Measurements from ENCODE around the gene TUBGCP2.
A peak's percentile ranks its signal among the peaks of the same experiment; 100 is the strongest.
"Not testable (repeated sequence)": the region's sequence is repeated elsewhere in the genome, so short reads cannot be mapped to it uniquely, and the experiment has no call there.

Gene TUBGCP2

DNA sequence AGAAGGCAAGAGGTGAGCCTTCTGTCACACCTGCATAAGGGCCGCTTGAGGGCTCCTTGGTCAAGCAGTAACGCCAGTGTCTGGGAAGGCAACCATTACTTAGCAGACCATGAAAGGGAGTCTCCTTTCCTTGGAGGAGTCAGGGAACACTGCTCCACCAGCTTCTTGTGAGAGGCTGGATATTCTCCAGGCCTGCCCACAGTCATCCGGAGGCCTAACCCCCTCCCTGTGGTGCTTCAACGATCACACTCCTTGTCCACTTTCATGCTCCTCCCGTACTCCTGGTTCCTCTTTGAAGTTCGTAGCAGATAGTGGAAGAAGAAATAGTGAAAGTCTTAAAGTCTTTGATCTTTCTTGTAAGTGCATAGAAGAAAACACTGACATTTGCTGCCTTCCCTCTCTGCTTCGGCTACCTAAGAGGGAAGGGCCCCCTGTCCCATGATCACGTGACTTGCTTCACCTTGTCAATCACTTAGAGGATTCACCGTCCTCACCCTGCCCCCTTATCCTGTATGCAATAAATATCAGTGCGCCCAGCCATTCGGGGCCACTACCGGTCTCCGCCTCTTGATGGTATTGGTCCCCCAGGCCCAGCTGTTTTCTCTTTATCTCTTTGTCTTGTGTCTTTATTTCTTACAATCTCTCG is 13.5 kb upstream of the TUBGCP2 start:
- not testable (repeated sequence) for DNase-seq

GRCh38 chr10:133320852-133321422 is 12.3 kb upstream of the TUBGCP2 start:
- DNase-seq: not testable (repeated sequence)

DNA sequence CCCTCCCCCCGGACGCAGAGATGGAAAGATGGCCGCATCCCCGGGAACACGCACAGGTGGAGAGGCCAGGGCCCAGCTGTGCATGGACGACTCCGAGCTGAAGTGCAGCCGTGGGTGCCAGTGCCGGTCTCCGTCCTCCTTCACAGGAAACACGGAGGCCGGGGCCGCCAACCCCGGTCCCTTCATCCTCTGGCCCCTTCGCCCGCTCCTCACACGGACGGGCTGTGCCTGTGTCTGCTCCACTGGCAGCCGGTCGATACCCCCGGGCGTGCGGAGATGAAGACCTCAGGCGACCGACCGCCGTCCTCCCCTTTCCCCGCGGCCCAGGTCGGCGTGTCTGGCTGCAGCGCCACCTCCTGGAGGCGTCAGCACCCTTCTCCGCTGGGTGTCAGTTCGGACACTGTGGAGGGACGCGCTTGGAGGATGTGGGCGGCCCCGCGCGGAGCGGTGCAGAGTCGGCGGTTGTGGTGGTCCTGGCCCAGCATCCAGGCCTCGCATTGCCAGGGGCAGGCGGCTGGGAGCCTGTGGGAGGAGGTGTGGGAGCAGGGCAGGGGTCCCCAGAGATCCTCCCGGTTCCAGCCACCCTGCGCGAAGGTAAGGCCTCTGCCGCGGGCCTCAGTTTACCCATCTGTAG is 9.9 kb upstream of the TUBGCP2 start:
- peak; percentile 86 for DNase-seq

DNA sequence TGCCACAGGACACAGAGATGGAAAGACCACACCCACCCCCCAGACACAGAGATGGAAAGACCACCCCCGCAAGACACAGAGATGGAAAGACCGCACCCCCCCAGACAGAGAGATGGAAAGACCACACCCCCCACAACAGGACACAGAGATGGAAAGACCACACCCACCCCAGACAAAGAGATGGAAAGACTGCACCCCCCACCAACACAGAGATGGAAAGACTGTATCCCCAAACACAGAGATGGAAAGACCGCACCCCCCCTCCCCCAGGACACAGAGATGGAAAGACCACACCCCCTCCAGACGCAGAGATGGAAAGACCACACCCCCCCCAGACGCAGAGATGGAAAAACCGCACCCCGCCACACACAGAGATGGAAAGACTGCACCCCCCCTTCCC is 8.1 kb upstream of the TUBGCP2 start:
- no peak for DNase-seq

DNA sequence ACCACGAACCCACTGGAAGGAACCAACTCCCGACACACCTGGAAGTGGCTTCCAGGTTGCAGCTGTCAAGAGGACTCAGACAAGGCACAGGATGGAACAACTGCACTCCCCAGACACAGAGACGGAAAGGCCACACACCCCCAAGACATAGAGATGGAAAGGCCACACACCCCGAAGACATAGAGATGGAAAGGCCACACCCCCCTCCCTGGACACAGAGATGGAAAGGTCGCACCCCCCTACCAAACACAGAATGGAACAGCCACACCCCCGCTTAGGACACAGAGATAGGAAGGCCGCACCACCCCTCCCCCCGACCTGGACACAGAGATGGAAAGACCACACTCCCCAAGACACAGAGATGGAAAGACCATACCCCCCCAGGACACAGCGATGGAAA is 7.6 kb upstream of the TUBGCP2 start:
- DNase-seq: no peak

GRCh38 chr10:133315847-133316246 is 7.2 kb upstream of the TUBGCP2 start:
- DNase-seq: peak; percentile 30

GRCh38 chr10:133314911-133315310 is 6.2 kb upstream of the TUBGCP2 start:
- DNase-seq: no peak

DNA sequence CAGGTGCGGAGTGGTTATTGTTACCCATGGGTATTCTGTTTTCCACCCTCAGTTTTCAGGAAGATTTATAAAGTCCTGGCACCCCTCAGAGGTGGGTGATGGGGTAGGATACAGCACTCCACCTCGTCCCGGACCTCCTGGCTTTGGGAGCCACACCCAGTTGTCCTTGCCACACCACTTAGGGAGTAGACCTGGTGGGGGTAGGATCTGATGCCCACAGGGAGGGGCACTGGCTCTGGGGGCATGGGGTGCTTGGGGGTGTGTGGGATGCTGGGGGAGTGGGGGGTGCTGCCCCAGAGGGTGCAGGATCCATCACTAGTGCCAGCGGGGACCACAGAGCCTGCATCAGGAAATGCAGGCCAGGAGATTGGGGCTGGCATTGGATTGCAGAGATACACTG is 4.5 kb upstream of the TUBGCP2 start:
- no peak for DNase-seq

GRCh38 chr10:133312769-133313145 is 4.1 kb upstream of the TUBGCP2 start:
- no peak for DNase-seq

DNA sequence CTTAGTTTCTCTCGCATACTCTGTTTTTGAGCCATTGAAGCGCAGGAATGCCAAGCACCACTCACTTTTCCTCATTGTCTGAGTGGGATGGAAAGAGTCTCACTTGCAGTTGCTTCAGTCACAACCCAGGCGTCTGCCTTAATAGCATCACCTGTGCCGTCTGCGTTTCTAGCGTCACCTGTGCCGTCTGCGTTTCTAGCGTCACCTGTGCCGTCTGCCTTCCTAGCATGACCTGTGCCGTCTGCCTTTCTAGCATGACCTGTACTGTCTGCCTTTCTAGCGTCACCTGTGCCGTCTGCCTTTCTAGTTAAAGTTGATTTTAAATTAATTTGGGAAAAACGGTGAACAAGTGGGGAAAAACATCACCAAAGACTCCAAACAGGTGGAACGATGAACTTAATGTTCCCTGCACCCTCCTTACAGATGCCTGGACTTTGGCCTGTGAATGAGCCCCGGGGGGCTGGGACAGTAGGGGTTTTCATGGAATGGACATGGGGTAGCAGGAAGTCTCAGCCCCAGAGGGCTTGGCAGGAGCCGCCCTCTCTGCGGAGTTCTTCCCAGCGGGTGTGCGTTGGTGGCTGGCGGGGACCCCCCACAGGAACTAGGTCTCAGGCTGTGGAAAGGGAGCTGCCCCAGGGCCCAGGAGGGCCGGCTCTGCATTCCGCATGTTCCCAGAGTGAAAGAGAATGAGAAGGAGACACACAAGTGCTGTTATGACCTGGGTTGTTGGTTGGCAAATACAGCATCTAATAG is 3.5 kb upstream of the TUBGCP2 start:
- DNase-seq: no peak

DNA sequence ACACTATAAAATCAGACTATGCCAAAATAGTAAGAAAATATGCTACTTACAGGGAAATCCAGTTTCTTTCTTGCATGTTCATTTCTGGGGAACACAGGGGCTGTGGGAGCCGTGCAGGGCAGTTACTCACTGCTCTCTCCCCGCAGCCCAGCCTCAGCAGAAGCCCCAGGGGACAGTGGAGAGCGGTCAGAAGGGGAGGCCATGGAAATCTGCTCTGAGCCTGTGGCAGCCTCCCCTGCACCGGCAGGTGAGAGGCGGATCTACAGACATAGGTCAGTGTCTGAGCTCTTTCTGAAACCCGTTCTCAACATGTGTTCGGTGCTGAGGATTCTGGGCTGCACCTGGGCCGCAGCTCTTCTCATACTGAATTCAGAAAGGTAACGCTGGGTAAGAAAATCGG is 2.9 kb upstream of the TUBGCP2 start:
- DNase-seq: no peak

GRCh38 chr10:133310789-133311188 is 2.1 kb upstream of the TUBGCP2 start:
- no peak for DNase-seq

GRCh38 chr10:133310399-133310755 is 1.7 kb upstream of the TUBGCP2 start:
- no peak for DNase-seq

DNA sequence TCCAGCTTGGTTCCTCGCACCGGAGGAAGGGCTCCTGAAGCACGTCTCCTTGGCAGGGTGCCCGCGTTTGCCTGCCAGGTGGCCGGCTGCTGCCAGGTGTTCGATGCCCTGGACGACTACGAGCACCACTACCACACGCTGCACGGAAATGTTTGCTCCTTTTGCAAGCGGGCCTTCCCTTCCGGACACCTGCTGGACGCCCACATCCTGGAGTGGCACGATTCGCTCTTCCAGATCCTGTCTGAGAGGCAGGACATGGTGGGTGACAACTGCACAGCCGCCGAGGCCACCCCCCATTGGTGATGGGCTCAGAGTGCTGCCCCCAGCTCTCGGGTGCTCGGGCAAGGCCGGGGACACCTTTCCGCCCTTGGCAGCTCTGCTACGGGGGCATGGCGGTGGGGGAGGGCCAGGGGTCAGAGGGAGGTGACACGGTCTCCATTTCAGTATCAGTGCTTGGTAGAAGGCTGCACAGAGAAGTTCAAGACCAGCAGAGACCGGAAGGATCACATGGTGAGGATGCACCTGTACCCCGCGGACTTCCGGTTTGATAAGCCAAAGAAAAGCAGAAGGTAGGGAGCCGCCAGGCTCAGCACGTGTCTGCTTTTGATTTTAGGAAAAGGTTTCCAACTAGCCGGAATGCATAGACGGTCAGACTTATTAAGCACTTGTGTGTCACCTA is 1.2 kb upstream of the TUBGCP2 start:
- DNase-seq: no peak

DNA sequence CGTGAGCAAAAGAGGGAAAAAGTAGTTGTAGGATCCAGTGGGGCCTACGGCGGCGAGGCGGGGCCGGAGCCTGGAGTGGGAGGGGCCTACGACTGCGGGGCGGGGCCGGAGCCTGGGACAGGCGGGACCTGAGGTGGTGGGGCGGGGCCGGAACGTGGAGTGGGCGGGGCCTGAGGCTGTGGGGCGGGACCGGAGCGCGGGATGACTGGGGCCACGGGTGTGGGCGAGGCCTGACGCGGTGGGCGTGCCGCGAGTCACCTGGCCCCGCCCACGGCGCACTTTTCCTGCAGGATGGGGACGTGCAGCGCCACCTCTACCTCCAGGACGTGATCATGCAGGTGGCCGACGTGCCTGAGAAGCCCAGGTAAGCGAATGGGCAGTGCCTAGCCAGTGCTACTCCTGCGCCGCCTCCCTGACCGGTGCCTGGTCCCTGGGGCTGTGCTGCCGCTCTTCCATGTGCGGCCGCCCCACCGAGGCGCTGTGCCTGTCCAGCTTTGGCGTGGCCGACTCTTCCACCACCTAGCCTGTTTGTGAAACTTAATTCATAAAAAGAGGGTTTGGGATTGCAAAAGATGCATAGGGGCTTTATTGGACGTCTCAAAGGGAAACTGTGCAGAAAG is 538 bp upstream of the TUBGCP2 start:
- DNase-seq: peak; percentile 92

GRCh38 chr10:133307776-133308420 is 774 bp downstream of the TUBGCP2 start:
- peak; percentile 84 for DNase-seq

DNA sequence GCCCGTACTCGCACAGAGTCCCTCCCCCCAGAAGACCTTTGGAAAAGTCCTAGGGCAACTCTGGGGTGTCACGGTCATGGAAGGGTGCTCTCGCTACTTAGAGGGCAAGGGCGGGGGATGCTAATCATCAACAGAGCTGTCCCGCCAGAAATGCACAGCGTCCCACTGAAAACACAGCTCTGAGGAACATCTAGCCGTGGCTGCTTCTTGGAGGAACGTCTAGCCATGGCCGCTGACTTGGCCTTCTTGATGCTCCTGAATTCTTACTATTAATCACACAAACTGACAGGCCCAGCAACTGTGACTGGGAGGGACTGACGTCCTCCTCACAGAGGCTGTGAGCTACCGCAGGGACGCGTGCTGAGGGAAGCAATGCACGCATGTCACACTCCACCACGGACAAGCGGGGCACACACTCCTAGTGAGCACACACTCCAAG is 1.7 kb downstream of the TUBGCP2 start:
- DNase-seq: no peak

DNA sequence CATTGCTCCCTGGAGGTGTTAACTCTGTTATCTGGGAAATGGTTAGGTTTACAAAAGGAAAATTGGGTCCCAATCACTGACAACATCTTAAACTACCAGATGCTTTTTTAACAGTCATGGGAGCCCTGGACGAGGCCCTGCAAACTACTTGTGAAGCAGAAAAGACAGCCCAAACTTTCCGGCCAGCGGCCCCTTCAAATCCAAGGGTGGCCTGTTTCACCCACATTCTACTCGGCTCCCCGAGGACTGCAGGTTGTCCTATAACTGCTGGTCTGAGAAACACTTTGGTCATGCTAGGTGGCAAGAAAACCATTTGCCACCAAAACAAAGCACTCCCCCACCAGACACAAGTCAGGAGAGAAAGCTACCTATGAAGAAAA is 2.6 kb downstream of the TUBGCP2 start:
- no peak for DNase-seq

DNA sequence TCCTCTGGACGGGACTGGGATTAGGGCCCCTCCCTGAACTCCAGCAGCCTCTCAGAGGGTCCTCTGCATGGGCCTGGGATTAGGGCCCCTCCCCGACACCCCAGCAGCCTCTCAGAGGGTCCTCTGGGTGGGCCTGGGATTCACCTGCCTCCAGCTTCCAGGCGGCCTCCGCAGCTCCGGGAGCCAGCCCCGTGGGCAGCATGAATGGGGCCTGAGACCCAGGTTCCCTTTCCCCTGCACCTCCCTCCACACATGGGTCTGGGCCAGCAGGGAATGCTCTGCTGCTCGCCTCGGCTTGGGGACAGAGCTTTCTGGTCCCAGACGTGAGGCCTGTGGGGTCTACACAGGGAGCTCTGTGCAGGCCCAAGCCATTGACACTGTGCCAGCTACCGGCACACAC is 5.5 kb downstream of the TUBGCP2 start:
- no peak for DNase-seq

GRCh38 chr10:133302230-133302629 is 6.4 kb downstream of the TUBGCP2 start:
- no peak for DNase-seq

- no peak for DNase-seq
These were observed 8.9 kb downstream of the TUBGCP2 start for GRCh38 chr10:133299738-133300137.

DNA sequence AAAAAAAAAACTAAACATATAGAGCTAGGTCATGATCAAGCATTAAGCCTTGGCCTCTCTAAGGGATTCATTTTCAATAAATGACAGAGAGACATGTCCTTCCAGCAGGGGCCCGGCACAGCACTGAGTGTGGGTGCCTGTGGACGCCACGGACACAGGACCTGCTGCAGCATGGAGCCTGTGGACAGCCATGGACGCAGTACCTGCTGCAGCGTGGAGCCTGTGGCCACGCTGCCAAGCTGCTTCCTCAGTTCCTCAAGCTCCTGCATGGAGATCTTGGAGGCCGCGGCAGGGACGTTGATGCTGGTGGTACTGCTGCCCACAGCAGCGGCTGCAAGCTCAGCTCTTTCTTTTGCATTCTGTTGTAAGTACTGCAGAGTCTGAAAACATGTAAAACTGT is 9.4 kb downstream of the TUBGCP2 start:
- DNase-seq: no peak

Measured in hematopoietic multipotent progenitor cell treated with erythropoietin and hydrocortisone succinate and interleukin-3 and kit ligand, for 4 days (in vitro differentiated cells).